A549 (cell line): ENCODE measurements around the gene PSD.

Source experiments
- EP300 ChIP-seq, 2 experiments: fragments of >200 bp; sonication (Bioruptor Twin); formaldehyde crosslinking; IDR thresholded peaks; 2 replicates in 1 of 2; 3 replicates in 1 of 2; pipeline ENCODE4 v1.6.1; 2016 to 2017
- FOSL2 ChIP-seq, 2 experiments: fragments of 450-650 bp in 1 of 2; fragments of >200 bp in 1 of 2; sonication (Bioruptor Twin) in 1 of 2; formaldehyde crosslinking; IDR thresholded peaks; 2 replicates each; pipeline versions ENCODE4 v1.5.0 to v1.6.1; 2016 to 2020; ENCODE audit warnings: mild to moderate bottlenecking in 1 of 2, moderate library complexity in 1 of 2
- HDAC2 ChIP-seq: fragments of 200-600 bp; sonication (generic); IDR thresholded peaks from 2 replicates; pipeline ENCODE4 v1.6.1; 2016
- POLR2A ChIP-seq: IDR thresholded peaks from 2 replicates; pipeline ENCODE4 v1.6.1; 2012; ENCODE audit warnings: mild to moderate bottlenecking, low read length
- SMC3 ChIP-seq: fragments of >200 bp; sonication (Bioruptor Twin); formaldehyde crosslinking; IDR thresholded peaks from 3 replicates; pipeline ENCODE4 v1.6.1; 2018; ENCODE audit warnings: inconsistent platforms
- TF ChIP-seq, protein P1 (sequence below): fragments of >200 bp; sonication (Bioruptor Twin); formaldehyde crosslinking; IDR thresholded peaks from 3 replicates; pipeline ENCODE4 v1.5.1; 2016
- TF ChIP-seq, protein P2 (sequence below): IDR thresholded peaks from 2 replicates; pipeline ENCODE4 v1.6.1; 2012; ENCODE audit warnings: low read depth, borderline replicate concordance
- TF ChIP-seq, protein P3 (sequence below): fragments of 150-350 bp; IDR thresholded peaks from 2 replicates; pipeline ENCODE4 v1.6.1; 2014; ENCODE audit warnings: low read depth, mild to moderate bottlenecking, low read length
- TF ChIP-seq, protein P4 (sequence below): fragments of 250-450 bp; sonication (Bioruptor Pico); IDR thresholded peaks from 2 replicates; pipeline ENCODE4 v1.5.0; 2021; ENCODE audit warnings: mild to moderate bottlenecking, moderate library complexity, borderline replicate concordance

DNA sequence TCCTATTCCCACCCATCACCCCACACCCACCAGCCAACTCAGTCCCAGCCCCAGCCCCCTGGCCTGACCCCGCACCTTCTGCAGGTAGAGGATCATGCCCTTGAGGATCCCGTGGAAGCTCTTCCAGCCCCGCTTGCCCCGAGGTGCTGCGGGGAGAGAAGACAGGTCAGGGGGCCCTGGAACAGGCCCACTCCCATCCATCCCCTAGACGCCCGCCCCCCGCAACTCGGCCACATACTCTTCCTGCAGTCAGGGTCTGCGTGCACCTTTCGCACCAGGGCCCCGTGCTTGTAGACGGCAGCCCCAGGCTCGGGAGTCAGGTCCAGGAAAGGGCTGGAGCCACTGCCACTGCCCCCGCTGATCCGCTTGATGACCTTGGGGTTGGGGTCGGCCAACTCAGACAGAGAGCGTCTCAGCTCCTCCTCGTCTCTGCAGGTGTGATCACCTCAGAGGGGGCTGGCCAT lies 13.4 kb downstream of the PSD start:
- no peak for TF ChIP-seq HDAC2
- TF ChIP-seq, protein P1, sequence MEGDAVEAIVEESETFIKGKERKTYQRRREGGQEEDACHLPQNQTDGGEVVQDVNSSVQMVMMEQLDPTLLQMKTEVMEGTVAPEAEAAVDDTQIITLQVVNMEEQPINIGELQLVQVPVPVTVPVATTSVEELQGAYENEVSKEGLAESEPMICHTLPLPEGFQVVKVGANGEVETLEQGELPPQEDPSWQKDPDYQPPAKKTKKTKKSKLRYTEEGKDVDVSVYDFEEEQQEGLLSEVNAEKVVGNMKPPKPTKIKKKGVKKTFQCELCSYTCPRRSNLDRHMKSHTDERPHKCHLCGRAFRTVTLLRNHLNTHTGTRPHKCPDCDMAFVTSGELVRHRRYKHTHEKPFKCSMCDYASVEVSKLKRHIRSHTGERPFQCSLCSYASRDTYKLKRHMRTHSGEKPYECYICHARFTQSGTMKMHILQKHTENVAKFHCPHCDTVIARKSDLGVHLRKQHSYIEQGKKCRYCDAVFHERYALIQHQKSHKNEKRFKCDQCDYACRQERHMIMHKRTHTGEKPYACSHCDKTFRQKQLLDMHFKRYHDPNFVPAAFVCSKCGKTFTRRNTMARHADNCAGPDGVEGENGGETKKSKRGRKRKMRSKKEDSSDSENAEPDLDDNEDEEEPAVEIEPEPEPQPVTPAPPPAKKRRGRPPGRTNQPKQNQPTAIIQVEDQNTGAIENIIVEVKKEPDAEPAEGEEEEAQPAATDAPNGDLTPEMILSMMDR = no peak
- TF ChIP-seq EP300 (IDR thresholded peaks at IDR 0.05) = no peak
- TF ChIP-seq, protein P2, sequence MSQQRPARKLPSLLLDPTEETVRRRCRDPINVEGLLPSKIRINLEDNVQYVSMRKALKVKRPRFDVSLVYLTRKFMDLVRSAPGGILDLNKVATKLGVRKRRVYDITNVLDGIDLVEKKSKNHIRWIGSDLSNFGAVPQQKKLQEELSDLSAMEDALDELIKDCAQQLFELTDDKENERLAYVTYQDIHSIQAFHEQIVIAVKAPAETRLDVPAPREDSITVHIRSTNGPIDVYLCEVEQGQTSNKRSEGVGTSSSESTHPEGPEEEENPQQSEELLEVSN = no peak
- no peak for TF ChIP-seq FOSL2 (IDR thresholded peaks at IDR 0.05)
- TF ChIP-seq FOSL2 (CRISPR knock-in tag; IDR thresholded peaks at IDR 0.05) = no peak
- TF ChIP-seq, protein P3, sequence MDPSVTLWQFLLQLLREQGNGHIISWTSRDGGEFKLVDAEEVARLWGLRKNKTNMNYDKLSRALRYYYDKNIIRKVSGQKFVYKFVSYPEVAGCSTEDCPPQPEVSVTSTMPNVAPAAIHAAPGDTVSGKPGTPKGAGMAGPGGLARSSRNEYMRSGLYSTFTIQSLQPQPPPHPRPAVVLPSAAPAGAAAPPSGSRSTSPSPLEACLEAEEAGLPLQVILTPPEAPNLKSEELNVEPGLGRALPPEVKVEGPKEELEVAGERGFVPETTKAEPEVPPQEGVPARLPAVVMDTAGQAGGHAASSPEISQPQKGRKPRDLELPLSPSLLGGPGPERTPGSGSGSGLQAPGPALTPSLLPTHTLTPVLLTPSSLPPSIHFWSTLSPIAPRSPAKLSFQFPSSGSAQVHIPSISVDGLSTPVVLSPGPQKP = no peak
- TF ChIP-seq POLR2A = no peak
- TF ChIP-seq, protein P4, sequence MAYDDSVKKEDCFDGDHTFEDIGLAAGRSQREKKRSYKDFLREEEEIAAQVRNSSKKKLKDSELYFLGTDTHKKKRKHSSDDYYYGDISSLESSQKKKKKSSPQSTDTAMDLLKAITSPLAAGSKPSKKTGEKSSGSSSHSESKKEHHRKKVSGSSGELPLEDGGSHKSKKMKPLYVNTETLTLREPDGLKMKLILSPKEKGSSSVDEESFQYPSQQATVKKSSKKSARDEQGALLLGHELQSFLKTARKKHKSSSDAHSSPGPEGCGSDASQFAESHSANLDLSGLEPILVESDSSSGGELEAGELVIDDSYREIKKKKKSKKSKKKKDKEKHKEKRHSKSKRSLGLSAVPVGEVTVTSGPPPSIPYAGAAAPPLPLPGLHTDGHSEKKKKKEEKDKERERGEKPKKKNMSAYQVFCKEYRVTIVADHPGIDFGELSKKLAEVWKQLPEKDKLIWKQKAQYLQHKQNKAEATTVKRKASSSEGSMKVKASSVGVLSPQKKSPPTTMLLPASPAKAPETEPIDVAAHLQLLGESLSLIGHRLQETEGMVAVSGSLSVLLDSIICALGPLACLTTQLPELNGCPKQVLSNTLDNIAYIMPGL (CRISPR knock-in tag) = no peak
- TF ChIP-seq SMC3 = no peak
